ENCODE results near the gene RBP4.

RBP4 gene

DNA sequence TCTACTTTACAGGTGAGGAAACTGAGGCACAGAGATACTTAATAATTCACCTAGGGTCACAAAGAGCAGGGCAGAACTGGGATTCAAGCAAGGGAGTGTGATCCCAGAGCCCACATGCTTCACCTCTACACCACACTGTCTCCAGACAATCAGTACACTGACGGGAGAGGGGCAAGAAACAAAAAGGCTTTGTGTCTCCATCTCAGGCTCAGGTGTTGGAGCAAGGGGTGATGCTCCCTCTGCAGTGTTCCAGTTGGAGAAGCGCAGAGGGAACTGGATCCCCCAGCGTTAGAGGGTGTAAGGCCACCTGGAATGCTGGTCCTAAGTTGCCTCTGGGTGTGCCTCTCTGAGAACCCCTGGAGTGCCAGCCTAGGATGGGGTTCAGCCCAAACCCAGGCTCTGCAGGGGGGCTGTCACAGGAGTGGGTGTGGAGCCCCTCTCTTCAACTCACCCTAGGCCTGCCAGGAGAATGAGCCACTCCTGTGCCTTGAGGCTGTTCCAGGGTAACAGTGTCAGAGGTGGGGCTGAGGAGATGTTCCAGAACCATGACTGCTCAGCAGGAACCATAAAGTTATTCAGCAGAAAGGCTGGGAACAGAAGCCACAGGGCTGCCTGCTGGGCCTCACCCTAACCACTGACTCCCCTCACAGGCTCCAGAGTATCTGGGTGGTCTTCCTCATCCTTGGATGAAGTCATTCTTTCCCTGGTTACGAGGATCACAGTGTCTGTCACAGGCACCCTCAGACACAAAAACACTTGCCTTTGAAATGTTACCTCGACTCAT, 5.5 kb downstream of the RBP4 start:
- DNase-seq, result no peak

DNA sequence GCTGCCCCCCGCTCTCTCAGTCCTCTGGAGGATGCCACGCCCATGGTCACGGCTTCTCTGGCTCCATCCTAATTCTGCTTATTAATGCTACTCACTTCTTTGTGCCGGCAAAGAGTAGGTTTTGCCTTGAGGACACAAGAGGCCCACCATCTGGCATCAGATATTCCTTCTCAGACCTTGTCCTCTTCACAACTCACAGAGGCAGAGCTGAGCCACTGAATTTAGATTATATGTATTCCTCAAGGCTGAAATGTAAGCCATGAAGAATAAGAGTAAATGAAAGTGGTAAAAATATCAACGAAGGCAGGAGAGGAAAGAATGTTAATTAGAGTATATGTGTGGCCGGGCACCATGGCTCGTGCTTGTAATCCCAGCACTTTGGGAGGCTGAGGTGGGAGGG, 6.5 kb downstream of the RBP4 start:
- DNase-seq, result no peak

DNA sequence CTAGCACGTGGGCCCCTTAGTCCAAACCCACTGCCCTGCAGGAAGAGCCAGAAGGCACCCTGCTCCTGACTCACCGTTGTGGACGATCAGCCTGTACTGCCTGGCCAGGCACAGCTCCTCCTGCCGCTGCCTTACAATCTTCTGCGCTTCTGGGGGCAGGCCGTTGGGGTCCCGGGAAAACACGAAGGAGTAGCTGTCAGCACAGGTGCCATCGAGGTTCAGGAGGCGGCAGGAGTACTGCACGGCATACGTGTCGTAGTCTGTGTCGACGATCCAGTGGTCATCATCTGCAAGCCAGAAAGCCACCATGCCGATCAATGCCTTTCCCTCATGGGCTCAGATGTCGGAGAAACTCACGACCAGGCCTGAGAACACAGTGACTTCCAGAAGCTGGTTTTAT, 7.3 kb downstream of the RBP4 start:
- DNase-seq, result no peak

DNA sequence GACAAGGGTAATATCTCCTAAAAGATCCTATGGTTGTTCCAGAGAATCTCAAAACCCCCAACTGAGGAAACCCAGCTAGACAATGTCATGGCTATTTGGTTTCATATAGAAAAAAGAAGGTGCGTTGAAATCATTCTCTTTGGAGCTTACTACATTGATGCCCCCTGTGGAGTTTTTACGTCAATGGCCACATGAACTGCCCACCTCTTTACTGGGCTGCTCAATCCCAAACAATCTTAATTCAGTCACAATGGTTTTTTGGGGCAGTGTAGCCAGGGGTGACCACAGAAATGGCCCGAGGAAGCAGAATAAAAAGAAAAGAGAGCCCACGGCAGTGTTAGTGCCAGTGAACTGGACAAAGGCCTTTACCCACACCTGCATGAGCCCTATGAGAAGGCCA, 7.8 kb downstream of the RBP4 start:
- no peak for DNase-seq

DNA sequence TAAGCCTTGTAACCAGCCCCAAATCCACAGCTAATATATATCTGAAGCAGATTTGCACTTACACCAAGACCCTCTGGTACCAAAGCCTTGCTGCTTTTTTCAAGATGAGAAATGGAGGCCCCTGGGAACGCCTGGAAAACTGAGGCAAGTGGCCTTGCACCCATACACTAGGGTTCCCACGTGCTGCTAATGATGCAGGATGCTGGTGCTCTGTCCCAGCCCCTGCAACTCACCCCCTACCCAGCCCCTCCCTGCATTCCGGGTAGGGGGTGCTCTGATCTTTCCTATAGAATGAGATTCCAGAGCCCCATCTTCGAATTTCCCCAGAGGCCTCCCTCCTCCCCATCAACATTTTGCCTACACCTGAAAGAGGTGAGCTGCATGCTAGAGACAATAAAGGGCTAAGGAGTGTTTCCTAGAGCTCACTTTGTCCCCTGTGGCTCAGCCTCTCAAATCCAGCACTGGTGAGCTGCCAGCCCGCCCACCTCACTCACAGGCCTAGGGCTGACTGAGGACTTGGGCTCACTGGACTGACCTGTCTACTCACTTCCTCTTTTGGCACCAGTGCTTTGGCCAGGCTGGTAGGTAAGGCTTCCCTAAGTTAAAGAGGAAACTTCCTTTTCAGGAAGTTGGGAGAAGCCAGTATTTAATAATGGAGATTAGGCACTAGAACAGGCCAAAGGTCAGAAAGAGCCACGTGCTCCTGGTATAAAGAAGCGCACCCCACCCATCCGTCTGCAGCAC, 9.8 kb downstream of the RBP4 start:
- no peak for DNase-seq

DNA sequence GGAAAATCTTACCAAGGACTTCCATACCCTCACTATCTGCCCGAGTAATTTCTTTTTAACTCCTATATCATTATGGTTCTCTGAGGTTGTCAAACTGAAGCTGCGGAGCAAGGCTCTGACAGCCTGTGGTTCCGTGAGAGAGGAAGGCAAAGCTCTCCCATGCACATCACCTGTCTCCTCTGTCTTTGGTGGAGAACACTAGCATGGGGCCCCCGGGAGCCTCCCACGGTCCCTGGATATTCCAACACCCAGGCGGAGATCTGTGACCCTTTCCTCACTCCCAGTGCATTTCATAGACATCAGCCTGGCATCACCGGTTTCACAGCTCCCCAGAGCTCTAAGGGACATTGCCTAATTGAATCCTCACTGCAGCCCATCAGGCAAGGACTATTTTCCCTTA, 10.4 kb downstream of the RBP4 start:
- no peak for DNase-seq

DNA sequence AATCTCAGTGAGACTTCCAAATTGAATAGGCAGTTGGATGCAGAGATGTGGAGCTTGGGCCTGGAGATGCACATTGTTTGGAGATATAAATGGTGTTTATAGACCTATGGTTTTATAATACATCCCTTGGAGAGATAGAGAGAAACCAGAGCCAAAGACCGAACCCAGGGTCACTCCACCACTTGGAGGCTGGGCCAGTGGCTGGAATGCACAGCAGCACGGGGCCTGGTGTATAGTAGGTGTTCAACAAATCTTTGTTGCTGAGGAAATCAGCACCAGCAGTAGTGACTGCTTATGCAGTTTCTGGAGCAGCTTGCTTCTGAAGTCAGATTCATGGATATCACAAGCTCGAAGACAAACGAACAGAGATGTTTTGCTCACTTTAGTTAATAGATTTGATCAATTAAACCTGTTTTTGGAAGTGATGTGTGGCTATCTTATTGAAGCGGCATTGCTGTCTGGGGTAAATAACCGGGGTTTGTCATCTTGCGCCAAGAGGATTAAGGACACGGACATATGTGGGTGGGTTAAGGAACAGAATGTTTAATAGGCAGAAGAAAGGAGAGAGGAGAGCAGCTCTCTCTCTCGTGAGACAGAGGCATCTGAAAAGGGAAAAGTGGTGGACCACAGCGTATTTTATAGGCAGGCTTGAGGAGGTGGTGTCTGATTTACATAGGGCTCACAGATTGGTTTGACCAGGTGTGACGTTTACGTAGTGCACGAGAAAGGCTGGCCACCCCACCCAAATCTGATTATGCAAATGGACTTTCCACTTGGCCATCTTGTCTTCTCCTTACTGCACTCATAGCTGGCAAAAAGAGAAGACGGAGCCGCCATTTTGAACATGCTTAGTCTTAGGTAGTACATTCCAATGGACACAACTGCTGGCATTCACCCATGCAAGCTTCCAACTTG, 11.1 kb downstream of the RBP4 start:
- no peak for DNase-seq

DNA sequence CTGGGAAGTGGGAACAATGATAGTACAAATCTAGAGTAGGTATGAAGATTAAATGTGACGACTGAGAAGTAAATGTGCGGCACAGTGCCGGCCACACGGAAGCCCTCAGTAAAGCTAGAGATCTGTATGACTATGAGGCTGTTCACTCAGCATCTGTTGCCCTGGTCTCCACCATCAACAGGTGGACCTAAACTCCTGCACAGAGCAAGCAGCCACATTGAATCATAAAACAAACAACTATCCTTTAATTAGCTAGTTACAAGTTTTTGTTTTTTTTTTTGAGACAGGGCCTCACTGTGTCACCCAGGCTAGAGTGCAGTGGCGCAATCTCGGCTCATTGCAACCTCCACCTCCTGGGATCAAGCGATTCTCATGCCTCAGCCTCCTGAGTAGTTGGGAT, 16.6 kb downstream of the RBP4 start:
- DNase-seq, result no peak

DNA sequence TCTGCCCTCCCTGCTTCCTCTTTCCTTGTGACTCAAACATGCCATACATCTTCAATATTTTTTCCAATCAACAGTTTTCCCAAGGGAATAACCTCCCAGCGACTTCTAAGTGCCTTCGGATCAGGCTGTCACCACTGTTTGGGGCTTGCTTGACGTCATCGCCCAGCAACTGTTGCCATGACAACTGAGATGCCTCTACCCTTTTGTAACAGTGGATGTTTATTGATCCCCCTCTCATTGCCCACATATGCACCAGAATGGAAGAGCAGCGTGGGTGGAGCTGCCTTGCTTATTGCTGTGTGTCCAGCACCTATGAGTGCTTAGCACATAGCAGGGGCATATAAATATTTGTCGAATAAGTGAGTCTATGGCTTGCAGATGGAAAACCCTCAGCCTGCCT, 20.2 kb downstream of the RBP4 start:
- no peak for DNase-seq

DNA sequence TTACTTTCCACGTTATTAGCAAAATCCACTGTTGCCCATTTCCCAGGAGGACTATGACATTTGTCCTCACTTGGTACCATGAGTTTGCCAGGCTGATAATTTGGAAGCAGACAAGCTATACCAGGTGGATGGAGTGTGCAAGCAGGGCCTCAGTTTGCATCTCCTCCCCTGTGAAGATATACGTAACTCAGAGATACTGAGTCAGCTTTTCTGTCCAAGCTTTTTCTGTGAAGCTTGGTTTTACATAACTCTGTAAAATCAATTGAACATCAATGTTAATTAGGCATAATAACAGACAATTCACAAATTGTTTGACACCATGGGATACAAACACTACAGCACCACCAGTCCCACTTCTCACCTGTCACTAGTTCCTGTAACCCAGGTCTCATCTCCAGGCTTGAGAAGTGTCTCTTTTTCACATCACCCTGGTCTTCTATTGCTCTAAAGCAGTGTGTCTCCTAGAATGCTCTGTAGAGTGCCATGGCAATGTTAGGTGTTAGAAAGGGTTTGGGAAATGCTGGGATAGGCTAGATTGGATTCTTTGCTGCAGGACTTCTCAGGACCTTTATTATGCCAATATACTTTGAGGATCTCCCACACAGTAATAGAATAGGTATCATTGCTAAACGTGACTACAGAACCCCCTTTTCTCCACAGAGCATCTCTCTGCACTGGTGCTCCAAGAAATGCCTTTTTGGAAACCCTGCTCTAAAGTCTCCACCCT, 20.9 kb downstream of the RBP4 start:
- DNase-seq, result no peak

DNA sequence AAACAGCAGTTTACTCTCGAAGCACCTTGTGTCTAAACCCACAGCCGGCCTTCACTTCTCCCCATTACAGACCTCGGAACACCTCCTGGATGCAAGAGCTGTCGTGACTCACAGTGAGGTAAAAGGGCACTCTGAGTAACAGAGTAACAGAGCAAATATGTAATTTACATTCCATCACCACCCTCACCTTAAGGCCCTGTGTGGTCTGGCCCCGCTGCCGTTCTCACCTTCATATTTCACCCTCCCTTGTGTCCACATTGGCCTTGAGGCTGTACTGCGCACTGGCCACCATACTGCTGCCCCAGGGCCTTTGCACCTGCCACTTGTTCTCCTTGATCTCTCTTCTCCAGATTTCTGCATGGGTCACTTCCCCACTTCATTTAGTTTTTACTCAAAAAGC, 21.9 kb downstream of the RBP4 start:
- no peak for DNase-seq

DNA sequence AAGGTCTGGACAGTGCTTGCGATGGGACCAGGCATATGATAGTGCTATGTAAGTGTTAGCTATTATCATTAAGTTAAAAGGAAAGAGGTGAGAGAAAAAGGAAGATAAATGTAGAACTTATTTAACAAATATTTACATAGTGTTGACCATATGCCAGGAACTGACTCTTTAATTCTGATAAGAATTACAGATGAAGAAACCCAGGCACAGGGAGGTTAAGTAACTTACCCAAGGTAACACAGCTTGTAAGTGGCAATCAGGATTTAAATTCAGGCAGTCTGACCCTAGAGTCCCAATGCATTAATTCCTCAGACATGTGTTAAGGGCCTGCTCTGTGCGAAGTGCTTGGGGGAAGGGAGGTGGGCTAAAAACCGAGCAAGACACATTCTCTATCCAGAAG, 23.5 kb downstream of the RBP4 start:
- DNase-seq, result no peak

DNA sequence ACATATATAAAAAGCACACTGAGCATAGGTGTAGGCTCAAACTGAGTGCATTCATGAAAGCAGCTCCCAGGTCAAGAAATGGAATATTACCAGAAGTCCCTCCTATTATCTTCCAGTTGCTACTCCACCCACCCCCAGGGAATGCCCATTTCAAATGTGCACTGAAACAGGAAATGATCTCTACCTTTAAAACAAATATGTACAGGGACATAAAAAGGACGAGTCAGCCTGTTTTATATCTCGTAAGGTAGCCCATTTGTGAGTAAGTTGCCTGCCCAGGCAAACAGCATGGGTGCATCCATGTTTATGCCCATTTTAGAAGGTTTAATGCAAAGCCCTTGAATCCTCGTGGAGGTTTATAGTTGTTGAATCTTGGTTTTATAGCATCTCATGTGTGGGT, 24.1 kb downstream of the RBP4 start:
- DNase-seq, result no peak

DNA sequence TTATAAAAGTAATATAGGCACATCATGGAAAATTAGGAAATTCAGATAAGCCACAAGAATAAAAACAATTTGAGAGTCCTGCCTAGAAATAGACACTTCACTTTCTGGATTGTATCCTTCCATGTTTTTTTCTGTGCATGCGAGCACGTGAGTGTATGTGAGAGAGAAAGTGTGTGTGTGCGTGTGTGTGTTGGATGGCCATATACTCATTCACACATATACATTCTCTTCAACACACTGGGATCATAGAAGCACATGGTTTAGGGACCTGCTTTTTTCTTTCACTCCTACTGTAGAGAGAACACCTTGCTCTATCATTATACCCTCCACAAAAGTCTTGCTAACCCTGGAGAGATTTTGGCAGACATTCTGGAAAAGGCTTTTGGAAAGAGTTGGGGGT, 27.1 kb downstream of the RBP4 start:
- no peak for DNase-seq

DNA sequence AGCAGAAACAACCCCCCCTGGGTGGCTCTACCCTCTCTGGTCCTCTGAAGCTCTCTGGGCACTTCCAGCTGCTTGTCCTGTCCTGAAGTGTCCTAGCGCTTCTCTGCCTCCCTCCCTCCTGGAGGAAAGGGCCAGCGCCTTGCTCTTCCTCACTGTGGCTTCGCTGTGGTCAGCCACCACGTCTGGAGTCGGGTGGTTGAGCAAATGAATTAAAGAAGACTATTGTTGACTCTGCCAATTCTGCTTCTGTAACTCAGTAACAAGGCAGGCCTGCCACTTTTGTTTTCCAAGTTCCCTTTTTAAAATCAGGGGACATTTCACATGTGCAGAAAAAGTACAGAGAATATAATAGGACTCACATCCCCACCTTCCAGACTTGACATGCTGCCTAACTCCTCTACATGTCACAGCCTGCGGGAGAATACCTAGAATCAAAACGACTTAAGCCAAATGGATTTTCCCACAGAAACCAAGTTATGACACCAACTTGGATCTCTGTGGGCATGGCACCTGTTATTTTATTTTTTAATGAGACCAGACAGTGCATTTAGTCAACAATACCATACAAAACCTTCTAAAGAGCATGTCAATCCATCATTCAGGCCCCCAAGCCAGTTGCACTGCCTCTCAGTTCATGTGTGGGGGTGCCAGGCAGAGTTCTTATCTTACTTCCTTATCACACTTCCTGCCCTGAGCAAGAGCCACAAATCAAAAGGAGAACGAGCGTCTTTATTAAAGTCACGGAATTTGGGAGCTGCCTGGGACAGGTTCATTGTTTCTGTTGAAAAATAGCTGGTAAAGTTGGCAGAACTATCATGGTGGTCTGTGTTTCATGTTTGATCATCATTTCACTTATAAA, 27.8 kb downstream of the RBP4 start:
- peak; percentile 8 to 9 for DNase-seq

DNA sequence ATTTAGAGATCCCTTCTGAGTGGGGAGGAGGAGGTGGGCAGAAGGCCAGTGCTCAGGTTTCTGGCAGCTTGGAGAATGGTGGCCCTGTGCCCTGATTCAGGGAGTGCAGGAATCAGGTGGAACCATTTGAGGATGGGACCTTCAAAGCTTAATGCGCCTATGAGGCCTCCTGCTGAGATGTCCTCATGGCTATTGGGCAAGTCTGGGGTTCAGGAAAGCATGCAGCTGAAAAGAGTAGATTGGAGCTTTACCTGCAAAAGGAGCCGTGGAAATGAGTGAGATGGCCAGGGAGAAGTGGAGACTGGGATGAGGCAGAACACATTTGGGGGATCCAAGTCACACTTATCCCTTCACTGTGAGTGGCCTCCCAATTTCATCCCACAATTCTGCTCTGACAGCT, 28.4 kb downstream of the RBP4 start:
- no peak for DNase-seq

DNA sequence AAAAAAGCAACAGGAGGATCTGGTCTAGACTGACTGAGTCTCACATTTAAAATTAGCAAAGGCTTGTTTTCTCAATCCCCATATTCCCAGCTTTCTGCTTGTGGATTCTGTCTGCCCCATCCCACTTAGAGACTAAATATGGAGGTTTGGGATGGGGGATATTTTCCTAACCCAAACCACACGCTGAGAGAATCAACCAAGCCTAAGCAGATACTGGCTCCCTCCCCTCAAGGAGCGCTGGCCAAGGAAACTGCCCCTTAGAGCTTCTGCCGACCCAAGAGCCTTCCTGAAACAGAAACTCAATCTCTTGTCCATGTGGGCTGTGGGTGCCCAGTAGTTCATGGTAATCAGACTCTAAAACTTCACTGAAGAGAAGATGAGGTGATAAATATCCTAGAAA, 30.7 kb downstream of the RBP4 start:
- DNase-seq, result no peak

DNA sequence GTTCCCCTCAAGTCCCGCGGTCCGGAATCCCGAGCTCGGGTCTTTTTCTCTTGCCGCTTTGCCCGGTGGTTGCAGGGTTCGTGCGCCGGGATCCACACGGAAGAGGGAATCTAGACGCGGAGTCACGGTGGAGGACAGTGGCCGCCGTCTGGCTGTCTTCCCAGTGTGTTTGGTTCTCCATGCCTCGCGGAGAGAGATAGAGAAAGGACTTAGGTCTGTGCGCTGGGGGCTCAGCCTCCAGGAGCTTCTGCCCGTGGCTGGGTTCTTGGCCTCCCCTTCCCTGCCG, 33.0 kb downstream of the RBP4 start:
- DNase-seq, result no peak

DNA sequence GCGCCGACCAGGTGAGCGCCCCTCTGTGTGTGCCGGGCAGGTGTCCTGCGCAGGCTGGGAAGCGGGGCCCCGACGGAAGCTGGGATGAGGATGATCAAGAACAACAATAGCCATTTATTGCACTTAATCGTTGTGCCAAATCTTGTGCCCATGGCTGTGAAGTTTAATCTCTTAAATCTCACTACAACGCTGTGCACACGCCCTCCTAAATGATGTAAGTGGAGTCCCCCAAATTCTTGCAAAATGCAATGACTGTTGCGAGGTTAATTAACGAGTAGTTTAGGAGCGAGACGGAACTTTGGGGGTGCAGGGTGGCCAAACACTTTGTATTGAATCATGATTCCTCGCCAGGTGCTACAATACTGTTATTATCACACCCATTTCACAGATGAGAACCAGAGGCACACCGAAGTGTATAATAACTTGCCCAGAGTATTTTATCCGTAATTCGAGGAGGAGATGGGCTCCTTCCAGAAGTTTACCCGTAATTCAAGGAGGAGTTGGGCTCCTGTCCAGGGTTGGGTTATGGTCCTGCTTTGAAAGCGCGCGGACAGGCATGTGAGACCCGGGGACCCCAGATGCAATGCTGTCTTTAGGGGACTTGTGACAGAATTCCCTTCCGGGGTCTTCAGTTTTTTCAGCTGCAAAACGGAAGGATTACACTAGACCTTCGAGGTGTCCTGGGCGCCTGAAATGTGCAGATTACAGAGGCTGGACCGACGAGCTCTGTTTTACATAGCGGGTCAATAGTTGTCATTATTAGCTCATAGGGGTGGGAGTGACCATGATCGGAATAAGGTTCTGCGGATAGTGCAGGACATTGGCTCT, 33.5 kb downstream of the RBP4 start:
- DNase-seq, result no peak

DNA sequence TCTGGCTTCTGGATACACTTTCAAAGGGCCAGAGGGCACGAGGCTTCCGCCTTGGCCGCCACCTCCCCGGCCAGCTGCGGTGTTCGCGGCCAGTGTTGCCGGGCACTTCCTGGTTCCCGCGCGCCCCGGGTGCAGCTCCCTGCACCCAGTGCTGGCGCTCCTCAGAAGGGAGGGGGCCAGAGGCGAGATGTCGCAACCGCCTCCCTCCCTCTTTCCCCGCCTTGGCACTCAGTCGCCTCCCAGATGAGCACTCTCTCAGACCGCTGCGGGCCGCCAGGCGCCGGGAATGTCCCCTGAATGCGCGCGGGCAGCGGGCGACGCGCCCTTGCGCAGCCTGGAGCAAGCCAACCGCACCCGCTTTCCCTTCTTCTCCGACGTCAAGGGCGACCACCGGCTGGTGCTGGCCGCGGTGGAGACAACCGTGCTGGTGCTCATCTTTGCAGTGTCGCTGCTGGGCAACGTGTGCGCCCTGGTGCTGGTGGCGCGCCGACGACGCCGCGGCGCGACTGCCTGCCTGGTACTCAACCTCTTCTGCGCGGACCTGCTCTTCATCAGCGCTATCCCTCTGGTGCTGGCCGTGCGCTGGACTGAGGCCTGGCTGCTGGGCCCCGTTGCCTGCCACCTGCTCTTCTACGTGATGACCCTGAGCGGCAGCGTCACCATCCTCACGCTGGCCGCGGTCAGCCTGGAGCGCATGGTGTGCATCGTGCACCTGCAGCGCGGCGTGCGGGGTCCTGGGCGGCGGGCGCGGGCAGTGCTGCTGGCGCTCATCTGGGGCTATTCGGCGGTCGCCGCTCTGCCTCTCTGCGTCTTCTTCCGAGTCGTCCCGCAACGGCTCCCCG, 34.4 kb downstream of the RBP4 start, which contains the start of gene FFAR4:
TSS of gene FFAR4 (plus strand) at position 231 of the 842 bp plus-strand sequence. CDS start at position 287, 56 bp downstream.
- no peak for DNase-seq
